Stimulated activated naive CD8-positive, alpha-beta T cell treated with anti-CD3 and anti-CD28 coated beads, Interleukin-15, amount 100 ng/mL, for 72 hours (primary cell): Measurements from ENCODE around the gene HAAO.
A peak's percentile ranks its signal among the peaks of the same experiment; 100 is the strongest.

Experiments used
- ATAC-seq: fragments of 150-1000 bp; cut with Tn5 transposase; 2 replicates; pipeline ENCODE4 v1.10.0; 2021; ENCODE audit warnings: mild to moderate bottlenecking, moderate library complexity
- DNase-seq, 2 donors: peaks; one replicate each; pipeline ENCODE4 v3.0.0; 2021 to 2022
- H3K27ac Mint-ChIP-seq, 2 donors: one replicate each; pipeline ENCODE4 v1.8.0; 2022; ENCODE audit warnings: mild to moderate bottlenecking in 2 of 2, mixed read lengths in 2 of 2, moderate library complexity in 2 of 2
- H3K27me3 Mint-ChIP-seq: one replicate; pipeline ENCODE4 v1.8.0; 2022; ENCODE audit warnings: mixed read lengths
- H3K4me1 Mint-ChIP-seq: one replicate; pipeline ENCODE4 v1.8.0; 2022; ENCODE audit warnings: mild to moderate bottlenecking, mixed read lengths
- H3K4me3 Mint-ChIP-seq, 2 donors: one replicate each; pipeline ENCODE4 v1.8.0; 2022; ENCODE audit warnings: mild to moderate bottlenecking in 2 of 2, mixed read lengths in 2 of 2, moderate library complexity in 1 of 2
- H3K9me3 Mint-ChIP-seq, 2 donors: one replicate each; pipeline ENCODE4 v1.8.0; 2022; ENCODE audit warnings: mixed read lengths in 2 of 2

The HAAO gene

DNA sequence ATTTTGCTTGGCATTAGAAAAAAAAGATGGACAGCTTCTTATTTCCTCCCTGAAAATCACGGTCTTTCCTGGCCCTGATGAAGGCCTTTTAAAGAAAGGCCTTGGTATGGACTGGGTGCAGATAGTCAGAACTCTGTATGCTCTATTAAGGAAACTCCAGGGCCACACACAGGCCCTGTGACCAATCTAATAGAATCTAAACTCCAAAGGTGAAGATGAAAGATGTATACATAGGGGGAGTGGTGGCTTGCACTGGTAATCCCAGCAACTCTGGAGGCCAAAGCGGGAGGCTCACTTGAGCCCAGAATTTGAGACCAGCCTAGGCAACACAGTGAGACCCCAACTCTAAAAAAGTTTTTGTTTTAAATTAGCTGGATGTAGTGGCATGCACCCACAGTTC is 65.7 kb downstream of the HAAO start:
- H3K4me1 Mint-ChIP-seq = peaks cover 12% of the 10 kb centered on the region
- DNase-seq (no peak), ATAC-seq (no peak)
- no peak overlapping the region for H3K4me3 Mint-ChIP-seq
- H3K9me3 Mint-ChIP-seq = peaks cover 11% of the 10 kb centered on the region in 2 donors
- H3K27ac Mint-ChIP-seq = peak overlapping the region in 1 of 2 donors; percentile 55
- H3K27me3 Mint-ChIP-seq = no peaks in the 10 kb centered on the region

GRCh38 chr2:42725657-42726056 is 66.7 kb downstream of the HAAO start:
- DNase-seq = no peak

GRCh38 chr2:42724886-42725285 is 67.5 kb downstream of the HAAO start:
- Mint-ChIP-seq H3K4me3 (no peak overlapping the region), H3K4me1 (peaks cover 12% of the 10 kb centered on the region), H3K27me3 (no peaks in the 10 kb centered on the region), H3K9me3 (peaks cover 4 to 5% of the 10 kb centered on the region in 2 donors), H3K27ac (no peak overlapping the region)
- DNase-seq = no peak
- no peak for ATAC-seq

More at GRCh38 chr2:42725657-42726056, 66.7 kb downstream of the HAAO start:
- Mint-ChIP-seq H3K27me3 (no peaks in the 10 kb centered on the region), H3K4me1 (peaks cover 12% of the 10 kb centered on the region), H3K9me3 (peaks cover 5 to 11% of the 10 kb centered on the region in 2 donors), H3K27ac (no peak overlapping the region), H3K4me3 (no peak overlapping the region)
- no peak for ATAC-seq

GRCh38 chr2:42723465-42723864 is 68.9 kb downstream of the HAAO start:
- peaks cover 12% of the 10 kb centered on the region for H3K4me1 Mint-ChIP-seq
- ATAC-seq (no peak), DNase-seq (no peak)
- H3K4me3 Mint-ChIP-seq = no peak overlapping the region
- H3K27ac Mint-ChIP-seq = peak overlapping the region in 1 of 2 donors; percentile 21
- no peaks in the 10 kb centered on the region for H3K9me3 Mint-ChIP-seq
- no peaks in the 10 kb centered on the region for H3K27me3 Mint-ChIP-seq

DNA sequence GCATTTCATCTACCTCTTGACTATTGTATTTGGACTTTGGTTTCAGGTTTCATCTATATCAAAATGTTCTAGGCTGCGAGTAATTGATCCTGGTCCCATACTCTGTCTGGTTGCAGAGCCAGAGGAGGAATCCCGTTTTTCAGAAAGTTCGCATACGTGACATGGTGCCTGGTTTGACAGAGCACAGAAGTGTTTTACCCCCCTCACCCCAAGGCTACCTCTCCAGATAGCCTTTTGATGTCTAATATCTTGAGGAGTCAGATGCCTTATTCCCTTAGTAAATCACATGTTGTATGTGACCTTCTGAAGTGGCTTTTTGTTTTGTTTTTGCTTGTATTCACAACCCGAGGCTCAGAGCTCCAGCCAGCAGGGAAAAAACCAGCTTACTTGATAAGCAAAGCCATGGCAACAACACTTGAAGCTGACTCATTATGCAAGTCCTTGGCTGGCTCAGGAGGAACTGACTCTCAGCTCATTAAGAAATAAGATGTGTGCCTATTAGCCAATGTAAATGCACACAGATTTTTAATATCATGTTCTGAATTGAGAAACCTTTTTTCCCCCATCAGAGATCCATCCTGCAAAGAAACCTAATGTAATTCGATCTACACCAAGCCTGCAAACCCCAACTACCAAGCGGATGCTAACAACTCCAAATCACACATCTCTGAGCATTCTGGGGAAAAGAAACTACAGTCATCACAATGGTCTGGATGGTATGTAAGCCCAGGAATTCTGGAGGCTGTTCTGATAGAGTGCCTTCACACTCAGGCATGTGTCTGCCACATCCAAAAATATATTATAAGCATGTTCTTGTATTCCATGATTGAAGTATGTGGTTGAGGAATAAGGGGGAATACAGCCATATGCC is 69.8 kb downstream of the HAAO start:
- DNase-seq (peak; percentile 26 to 68), ATAC-seq (peak; percentile 97)
- peaks cover 12% of the 10 kb centered on the region for H3K4me1 Mint-ChIP-seq
- no peaks in the 10 kb centered on the region for H3K9me3 Mint-ChIP-seq
- no peaks in the 10 kb centered on the region for H3K27me3 Mint-ChIP-seq
- H3K4me3 Mint-ChIP-seq = no peak overlapping the region
- H3K27ac Mint-ChIP-seq = peak overlapping the region in 1 of 2 donors; percentile 82

DNA sequence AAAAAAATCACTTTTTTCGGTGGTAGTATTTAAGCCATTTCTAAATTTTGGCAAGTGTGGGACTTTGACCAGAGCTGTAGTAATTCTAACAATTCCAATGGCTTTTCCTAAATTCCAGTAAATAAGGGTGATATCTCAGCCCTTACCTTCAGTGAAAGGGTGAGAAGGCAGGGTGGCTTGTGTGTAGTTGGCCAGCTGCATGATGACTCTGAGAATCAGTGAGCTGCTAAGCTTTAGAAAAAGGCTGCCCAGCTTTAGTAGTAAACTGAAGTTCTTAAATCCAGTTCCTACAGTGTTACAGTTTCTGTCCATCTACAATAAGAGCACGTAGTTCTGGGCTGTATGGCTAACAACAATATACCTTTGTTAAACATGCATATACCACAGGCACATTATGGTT is 70.5 kb downstream of the HAAO start:
- Mint-ChIP-seq H3K4me3 (no peak overlapping the region), H3K9me3 (no peaks in the 10 kb centered on the region), H3K4me1 (peaks cover 12% of the 10 kb centered on the region), H3K27ac (no peak overlapping the region), H3K27me3 (no peaks in the 10 kb centered on the region)
- DNase-seq (no peak), ATAC-seq (no peak)
